K562 (cell line): Measurements from ENCODE around the gene IGSF3.

Experiments
- ARID2 ChIP-seq: fragments of 450-650 bp; IDR thresholded peaks from 2 replicates; pipeline ENCODE4 v1.6.1; 2017; ENCODE audit warnings: antibody characterized with exemption, mild to moderate bottlenecking
- DNMT1 ChIP-seq: fragments of 450-650 bp; IDR thresholded peaks from 2 replicates; pipeline ENCODE4 v1.6.1; 2016; ENCODE audit warnings: antibody characterized with exemption, mild to moderate bottlenecking
- EGR1 ChIP-seq: fragments of 450-650 bp; conservative IDR thresholded peaks from 2 replicates; pipeline ENCODE4 v1.6.1; 2017; ENCODE audit warnings: mild to moderate bottlenecking
- LARP7 ChIP-seq: fragments of 450-650 bp; IDR thresholded peaks from 2 replicates; pipeline ENCODE4 v1.6.1; 2016
- NFYB ChIP-seq: IDR thresholded peaks from 2 replicates; pipeline ENCODE4 v1.6.1; 2011; ENCODE audit warnings: mild to moderate bottlenecking, moderate library complexity; ENCODE audit not compliant: insufficient read length; ENCODE audit errors: extremely low read depth
- POLR2AphosphoS5 ChIP-seq: IDR thresholded peaks from 2 replicates; pipeline ENCODE4 v1.6.1; 2011; ENCODE audit warnings: mild to moderate bottlenecking, low read depth, low read length, moderate library complexity; ENCODE audit not compliant: control insufficient read depth, insufficient read depth
- PRMT5 ChIP-seq: sonication (generic); formaldehyde crosslinking; IDR thresholded peaks from 2 replicates; pipeline ENCODE4 v1.5.0; 2020; ENCODE audit warnings: missing genetic modification reagents
- TF ChIP-seq, protein P1 (sequence below): sonication (generic); formaldehyde crosslinking; IDR thresholded peaks from 2 replicates; pipeline ENCODE4 v1.8.1; 2023; ENCODE audit warnings: mild to moderate bottlenecking, missing genetic modification reagents
- TF ChIP-seq, protein P2 (sequence below), 3 experiments: IDR thresholded peaks in 2 of 3; conservative IDR thresholded peaks in 1 of 3; 2 replicates each; pipeline ENCODE4 v1.5.1; 2011 to 2012; ENCODE audit warnings: low read length in 3 of 3, mild to moderate bottlenecking in 3 of 3, control low read depth in 2 of 3, improper control_type of control experiment in 1 of 3, inconsistent platforms in 1 of 3, low read depth in 1 of 3, mixed read lengths in 1 of 3, moderate library complexity in 1 of 3; ENCODE audit not compliant: insufficient read depth in 2 of 3
- TF ChIP-seq, protein P3 (sequence below): sonication (generic); formaldehyde crosslinking; IDR thresholded peaks from 2 replicates; pipeline ENCODE4 v1.5.0; 2020; ENCODE audit warnings: missing genetic modification reagents

DNA sequence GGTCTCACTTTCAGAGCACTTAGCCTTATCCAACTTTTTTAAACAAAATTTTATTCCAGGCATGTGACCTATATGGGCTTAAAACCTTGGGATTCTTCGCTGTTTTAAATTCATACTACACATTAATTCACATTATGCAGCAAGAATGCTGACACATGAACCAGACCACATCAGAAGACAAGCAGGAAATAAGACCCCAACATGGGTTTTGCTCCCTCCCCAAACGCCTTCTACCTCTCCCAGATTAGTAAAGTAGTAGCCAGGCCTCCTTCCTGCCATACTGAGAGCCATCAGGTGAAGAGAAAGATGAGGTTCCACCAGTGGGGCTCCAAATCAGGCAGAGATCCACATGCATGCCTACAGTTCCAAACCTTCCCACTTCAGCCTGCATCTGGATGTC lies 3.7 kb downstream of the IGSF3 start:
- no peak for TF ChIP-seq DNMT1
- no peak for TF ChIP-seq POLR2AphosphoS5
- no peak for TF ChIP-seq EGR1
- TF ChIP-seq LARP7: no peak
- TF ChIP-seq, protein P1, sequence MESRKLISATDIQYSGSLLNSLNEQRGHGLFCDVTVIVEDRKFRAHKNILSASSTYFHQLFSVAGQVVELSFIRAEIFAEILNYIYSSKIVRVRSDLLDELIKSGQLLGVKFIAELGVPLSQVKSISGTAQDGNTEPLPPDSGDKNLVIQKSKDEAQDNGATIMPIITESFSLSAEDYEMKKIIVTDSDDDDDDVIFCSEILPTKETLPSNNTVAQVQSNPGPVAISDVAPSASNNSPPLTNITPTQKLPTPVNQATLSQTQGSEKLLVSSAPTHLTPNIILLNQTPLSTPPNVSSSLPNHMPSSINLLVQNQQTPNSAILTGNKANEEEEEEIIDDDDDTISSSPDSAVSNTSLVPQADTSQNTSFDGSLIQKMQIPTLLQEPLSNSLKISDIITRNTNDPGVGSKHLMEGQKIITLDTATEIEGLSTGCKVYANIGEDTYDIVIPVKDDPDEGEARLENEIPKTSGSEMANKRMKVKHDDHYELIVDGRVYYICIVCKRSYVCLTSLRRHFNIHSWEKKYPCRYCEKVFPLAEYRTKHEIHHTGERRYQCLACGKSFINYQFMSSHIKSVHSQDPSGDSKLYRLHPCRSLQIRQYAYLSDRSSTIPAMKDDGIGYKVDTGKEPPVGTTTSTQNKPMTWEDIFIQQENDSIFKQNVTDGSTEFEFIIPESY (CRISPR knock-in tag): no peak
- no peak for TF ChIP-seq ARID2
- TF ChIP-seq PRMT5: no peak
- TF ChIP-seq, protein P2, sequence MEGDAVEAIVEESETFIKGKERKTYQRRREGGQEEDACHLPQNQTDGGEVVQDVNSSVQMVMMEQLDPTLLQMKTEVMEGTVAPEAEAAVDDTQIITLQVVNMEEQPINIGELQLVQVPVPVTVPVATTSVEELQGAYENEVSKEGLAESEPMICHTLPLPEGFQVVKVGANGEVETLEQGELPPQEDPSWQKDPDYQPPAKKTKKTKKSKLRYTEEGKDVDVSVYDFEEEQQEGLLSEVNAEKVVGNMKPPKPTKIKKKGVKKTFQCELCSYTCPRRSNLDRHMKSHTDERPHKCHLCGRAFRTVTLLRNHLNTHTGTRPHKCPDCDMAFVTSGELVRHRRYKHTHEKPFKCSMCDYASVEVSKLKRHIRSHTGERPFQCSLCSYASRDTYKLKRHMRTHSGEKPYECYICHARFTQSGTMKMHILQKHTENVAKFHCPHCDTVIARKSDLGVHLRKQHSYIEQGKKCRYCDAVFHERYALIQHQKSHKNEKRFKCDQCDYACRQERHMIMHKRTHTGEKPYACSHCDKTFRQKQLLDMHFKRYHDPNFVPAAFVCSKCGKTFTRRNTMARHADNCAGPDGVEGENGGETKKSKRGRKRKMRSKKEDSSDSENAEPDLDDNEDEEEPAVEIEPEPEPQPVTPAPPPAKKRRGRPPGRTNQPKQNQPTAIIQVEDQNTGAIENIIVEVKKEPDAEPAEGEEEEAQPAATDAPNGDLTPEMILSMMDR (IDR thresholded peaks at IDR 0.05 in 2 of 3, conservative IDR thresholded peaks at IDR 0.05 in 1 of 3; ENCODE audit: insufficient read depth in 2 of 3, low read depth in 1 of 3, low read length in 3 of 3): no peak
- no peak for TF ChIP-seq NFYB
- TF ChIP-seq, protein P3, sequence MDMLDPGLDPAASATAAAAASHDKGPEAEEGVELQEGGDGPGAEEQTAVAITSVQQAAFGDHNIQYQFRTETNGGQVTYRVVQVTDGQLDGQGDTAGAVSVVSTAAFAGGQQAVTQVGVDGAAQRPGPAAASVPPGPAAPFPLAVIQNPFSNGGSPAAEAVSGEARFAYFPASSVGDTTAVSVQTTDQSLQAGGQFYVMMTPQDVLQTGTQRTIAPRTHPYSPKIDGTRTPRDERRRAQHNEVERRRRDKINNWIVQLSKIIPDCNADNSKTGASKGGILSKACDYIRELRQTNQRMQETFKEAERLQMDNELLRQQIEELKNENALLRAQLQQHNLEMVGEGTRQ (CRISPR knock-in tag): no peak
